Activated CD4-positive, alpha-beta T cell treated with anti-CD3 and anti-CD28 coated beads for 1 hour (primary cell): Measurements from ENCODE around the gene UTP11.

Experiments used
- DNase-seq: peaks from one replicate; pipeline ENCODE4 v3.0.0-alpha.2; 2020

UTP11 gene

DNA sequence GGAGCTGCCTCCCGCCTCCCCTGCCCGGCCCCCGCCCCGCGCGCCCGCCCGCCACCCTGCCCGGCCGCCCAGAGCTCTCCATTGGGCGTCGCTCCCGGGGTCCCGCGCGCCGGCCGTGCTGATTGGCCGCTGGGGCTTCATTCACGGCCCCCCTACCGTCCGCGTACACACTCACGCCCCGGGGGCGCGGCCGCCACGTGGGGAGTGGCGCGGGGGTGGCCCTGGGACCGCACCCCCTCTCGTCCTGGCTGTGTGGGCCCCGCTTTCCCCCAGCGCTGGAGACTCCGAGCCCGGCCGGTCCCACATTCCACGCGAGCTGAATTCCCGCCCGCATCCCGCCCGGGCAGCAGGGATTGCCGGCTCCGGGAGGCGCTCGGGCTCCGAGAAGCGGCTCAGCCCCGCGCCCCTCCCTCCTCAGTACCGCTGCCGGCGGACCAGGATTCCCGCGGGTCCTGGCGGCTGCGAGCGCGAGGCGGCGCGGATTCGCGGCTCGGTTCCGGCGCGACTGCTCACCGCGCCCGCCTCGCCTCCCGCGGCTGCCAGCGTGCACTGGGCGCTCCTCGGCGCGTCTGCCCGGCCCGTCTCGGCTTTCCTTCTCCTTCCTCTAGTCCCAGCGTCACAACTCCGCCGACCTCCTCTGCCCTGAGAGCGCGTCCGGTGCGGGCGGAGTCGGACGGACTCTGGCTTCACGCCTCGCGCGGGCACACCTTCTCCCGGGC is 34.5 kb downstream of the UTP11 start:
- DNase-seq: peak; percentile 57

DNA sequence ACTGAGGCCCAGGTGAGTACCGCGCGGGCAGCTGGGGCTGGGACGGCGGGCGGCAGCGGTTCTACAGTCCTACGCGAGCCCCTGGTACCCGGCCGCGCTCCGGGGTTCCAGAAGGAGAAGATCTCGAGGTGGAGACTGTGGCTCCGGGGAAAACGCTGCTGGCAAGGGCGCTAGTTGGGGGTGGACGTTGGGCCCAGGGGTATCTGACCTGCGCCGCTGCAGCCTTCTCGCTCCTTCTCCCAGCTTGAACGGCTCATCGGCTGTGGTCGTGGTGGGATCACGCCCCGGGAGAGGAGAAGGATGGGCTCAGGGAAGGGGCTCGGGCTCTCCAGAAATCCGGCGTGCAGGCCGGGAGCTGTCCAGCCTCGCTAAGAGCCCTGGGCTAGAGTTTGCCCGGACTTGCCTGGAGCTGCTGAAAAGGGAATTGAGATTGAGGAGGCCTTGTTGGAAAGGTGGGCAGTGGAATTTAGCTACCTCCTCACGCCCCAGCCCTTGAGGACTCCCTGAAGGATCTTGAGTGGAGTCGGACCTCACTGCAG is 35.1 kb downstream of the UTP11 start:
- DNase-seq: no peak

DNA sequence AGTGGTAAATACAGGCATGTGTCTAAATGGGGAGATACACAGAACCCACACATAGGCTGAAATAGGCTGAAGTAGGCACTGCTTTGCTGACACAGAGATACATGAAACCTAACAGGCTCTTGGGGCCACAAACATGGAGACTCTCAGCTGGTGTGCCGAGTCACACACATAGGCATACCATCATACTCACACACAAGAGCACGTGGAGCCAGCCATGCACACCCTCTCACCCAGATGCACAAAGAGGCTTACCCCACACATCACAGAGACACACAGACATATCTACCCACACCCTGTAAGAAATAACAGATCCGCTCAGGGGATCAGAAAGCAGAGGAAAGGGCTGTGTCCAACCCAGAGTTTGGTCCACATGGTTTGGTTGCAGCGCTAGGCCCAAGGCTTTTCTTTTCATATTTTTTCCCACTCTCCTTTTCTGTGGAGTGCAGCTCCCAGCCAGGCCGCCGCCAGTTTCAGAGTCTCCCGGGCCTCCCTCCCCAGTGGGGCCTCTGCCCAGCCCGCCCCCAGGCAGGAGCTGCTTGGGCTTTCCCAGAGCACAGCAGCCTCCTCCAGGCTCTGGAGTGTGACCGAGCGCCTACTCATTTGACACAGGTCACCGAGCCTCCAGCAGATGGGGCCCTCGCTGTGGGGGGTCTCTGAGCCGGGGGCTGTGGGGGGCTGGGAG is 38.0 kb downstream of the UTP11 start:
- DNase-seq: no peak

DNA sequence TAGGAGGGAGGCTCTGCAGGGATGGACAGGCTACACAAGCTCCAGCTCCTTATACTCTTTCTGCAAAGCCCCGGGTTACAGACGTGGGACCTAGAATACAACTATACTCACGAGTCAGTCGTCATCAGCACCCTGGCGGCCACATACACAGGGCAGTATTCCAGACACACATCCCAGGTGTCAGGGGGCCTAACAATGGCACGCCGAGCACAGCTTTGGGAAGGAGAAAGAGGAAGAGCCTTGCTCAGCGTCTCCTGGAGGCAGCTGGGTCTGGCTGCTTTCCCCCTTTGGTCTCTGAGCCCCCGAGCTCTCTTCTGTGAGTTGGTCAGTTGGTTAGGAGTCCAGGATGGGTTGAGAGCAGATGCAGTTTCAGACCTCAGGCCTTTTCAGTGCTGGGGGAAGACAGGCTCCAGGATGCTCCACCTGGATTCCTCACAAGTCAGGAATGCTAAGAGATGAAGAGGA is 38.6 kb downstream of the UTP11 start:
- DNase-seq: no peak

DNA sequence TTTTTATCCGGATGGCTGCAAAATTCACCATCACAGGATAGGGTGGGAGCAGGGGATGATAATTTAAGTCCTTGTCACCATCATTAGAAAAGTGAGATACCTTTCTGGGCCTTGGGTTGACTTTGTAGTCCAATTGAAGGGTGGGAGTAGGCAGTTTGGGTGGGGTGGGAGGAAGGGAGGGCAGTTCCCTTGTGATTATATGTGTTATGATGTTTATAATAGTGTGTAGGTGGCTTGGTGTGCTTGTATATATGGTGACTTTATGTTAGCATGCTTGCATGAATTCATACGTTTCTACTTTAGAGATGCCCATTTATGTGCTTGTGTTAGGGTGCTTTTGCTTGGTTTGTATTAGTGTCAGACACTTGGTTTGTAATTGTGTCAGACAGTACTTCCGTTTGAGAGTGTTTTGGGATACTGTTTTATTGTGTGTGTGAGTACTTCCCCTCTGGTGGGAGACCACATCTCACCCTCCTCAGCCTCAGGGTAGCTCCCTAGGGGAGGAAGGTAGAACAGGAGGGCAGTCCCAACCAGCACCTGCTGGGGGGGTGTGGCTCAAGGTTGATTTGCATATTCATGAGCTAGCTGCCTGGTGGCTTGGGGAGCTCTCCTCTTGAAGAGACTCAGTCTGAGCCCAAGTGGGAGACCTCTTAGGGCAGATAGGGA is 40.3 kb downstream of the UTP11 start:
- no peak for DNase-seq

DNA sequence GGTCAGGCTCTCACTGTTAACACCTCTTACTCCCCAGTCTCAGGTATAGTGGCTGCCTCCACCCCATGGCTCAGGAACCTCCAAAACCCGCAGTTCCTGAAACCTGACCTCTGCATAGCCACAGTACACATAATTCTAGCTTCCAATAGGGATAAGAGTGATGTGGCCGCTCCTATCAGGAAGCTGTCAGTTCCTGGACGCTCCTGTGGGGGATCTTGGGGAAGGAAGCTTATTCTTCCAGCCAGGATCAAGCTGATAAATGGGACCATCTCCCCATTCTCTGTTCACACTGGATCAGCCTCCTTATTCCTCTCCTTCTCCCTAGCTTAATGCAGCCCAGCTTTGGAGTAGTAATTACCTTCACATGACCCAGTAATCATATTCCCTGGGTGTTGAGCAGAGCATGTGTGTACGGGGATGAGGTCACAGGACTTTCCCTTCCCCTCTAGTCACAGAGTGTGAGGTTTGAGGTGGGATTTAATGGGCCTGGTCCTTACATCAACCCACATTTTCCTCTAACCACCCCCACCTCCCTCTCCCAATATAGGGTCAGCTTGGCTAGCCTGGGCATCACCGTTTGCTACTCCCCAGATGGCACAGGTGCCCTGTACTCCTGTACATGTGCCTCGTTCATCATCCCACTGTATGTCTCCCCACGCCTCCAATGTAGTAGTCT is 41.0 kb downstream of the UTP11 start:
- DNase-seq: no peak

DNA sequence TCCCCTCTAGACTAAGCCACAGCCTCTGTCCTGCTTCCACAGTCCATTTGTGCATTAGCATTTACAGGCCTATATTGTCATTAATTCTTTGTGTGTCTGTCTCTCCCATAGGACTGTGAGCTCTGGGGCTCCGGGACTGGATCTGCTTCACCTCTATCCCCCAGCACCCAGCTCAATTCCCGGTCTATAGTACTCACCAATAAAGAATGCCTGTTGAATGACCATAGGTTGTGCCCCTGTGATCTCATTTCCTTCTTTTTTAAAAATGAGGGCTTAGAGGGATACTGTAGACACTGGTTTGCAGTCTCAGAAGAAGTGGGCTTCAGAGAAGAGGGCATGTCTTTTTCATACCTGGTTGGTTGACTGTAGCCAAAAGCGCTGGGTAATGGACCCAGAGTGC is 42.9 kb downstream of the UTP11 start:
- no peak for DNase-seq

DNA sequence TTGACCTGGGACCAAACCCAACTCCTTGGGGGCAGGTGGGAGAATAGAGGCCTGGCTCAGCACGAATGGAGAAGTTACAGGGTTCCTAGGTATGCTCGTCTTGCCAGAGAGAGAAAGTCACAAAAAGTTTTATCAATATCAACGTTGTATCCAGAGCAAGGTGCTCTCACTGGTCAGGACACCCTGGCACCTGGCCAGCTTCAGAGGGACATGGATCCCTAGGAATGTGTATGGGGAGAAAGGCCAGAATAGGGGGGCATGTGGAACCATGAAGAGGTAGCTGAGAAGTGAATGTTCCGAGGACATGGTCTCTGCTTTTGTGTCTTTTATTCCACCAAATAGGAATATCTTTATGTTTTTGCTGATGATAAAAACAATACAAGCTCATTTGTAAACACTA is 43.4 kb downstream of the UTP11 start:
- DNase-seq: no peak

DNA sequence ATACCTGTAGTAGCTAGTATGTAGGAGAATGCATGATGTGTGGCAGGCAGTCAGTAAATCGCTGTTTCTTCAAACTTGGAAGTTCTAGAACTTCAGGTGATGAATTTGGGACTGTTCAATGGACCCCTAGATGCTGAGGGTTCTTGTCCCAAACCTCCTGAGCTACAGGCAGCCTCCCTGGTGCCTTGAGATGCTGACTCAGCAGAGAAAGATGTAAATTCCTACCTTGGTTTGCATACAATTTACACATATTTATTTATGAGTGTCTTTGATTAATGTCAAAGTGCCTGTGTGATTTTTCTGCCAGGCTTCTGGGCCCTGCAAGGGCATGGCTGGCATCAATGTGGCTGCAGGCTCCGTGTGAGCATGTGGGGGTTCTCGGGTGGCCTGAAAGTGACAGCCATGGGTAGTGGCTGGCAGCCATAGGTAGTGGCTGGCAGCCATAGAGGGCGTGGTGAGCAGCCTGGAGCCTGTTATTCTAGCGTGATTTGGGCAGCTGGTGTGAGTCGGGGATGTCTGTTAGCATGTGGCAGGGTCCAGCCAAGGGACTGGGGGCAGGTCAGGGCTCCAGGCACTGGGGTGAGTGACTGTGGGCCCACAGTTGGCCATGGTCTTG is 47.2 kb downstream of the UTP11 start:
- no peak for DNase-seq

DNA sequence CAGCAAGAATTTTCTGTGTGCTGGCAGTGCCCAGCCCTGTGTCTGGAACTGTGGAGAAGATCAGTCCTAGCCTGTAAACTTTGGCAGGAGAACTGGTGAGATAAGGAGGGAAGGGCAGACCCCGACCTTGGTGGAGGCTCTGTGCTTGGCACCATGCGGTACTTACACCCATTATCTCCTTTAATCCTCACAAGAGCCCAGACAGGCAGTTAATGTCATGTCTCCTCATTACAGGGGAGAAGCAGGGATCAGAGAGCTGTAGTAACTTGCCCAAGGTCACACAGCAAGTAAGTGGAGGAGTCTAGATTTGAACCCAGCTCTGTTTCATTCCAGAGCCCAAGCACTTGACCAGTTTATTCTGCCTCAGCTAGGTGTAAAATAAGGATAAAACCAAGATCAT is 48.0 kb downstream of the UTP11 start:
- DNase-seq: no peak

DNA sequence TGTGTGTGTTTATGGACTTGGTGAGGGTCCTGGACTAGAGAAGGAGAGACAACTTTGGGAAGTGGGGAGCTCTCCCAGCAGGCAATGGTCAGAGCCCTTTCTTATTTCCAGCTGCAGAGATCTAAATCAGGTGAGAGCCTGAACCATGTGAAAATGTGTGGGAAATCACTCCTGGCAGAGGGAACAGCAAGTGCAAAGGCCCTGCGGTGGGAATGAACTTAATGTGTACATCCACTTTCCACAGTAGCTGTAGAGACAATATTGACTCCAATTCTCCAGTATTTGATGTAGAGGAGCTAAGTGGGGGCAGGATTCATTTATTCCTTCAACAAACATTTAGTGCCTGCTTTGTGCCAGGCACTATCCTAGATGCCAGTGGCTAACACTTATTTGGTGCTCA is 48.8 kb downstream of the UTP11 start:
- DNase-seq: no peak

DNA sequence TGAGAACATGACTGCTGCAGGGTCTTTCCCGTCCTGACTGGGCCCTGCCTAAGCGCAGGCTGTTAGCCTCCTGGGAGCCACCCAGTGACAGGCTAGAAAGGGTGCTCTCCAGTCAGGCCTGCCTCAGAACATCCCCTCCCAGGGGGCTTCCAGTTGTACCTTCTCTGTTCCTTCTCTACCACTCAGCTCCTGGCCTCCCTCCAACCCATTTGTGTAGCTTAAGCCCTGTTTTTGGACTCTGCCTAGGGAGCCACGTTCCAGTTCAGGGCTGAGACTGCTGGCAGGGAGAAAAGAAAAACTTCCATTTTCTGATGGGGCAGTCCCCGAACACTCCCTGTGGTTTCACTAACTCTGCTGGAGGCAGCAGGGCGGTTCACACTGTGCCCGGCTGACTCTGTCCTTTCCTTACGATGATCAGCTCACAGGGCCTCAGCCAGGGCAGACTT is 49.4 kb downstream of the UTP11 start:
- no peak for DNase-seq

DNA sequence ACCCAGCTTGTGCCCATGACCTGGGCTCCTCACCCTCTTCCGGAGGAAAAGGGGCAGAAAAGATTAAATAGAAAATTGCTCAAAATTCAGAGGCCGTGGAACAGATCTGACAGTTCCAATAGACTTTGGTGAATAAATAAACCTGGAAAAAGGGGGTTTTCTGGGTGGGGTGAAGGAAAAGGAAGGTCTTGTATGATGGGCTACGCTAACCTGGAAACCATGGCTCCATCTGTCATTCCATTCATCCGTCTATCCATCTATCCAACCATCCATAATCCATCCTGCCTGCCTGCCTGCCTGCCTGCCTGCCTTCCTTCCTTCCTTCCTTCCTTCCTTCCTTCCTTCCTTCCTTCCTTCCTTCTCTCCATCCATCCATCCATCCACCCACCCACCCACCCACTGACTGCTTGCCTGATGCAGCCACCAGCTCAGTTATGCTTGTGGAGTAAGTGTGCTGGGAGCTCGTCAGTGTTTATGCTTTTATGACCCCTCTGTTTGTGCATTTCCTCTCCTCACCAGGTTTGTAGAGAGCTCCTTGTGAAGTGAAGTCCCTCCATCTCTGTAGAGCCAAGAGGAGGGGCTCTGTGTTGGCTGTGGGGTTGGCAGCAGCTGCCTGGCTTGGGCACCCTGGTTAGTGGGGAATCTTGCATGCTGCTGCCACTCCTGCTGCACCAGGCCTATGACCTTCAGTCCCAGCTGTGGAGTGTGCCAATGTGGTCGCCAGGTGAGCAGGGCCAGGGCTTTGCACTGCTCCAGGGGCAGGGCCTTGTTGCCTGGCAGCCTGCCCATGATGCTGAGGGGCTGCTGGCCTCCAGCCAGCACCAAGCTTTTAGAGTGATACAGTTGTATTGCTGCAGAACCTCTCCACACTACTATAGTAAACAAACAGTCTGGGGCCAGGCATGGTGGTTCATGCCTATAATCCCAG is 50.1 kb downstream of the UTP11 start:
- no peak for DNase-seq

DNA sequence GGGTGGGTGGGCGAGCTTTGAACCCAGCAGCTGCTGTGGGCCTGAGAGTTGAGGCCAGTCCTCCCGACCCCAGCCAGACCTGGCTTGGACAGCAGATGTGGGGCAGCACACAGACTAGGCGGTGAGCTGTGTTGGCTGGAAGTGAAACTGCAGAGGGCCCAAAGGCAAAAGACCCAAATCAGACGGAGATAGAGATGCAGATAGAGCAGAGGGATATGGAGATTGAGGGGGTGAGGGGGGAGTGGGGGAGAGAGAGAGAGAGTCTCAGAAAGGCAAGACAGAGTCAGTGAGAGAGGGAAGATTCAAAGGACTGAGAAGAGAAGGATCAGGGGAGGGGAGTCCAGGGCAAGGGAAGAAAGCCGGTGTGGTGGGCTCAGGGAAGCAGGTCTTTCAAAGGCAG is 51.1 kb downstream of the UTP11 start:
- no peak for DNase-seq

DNA sequence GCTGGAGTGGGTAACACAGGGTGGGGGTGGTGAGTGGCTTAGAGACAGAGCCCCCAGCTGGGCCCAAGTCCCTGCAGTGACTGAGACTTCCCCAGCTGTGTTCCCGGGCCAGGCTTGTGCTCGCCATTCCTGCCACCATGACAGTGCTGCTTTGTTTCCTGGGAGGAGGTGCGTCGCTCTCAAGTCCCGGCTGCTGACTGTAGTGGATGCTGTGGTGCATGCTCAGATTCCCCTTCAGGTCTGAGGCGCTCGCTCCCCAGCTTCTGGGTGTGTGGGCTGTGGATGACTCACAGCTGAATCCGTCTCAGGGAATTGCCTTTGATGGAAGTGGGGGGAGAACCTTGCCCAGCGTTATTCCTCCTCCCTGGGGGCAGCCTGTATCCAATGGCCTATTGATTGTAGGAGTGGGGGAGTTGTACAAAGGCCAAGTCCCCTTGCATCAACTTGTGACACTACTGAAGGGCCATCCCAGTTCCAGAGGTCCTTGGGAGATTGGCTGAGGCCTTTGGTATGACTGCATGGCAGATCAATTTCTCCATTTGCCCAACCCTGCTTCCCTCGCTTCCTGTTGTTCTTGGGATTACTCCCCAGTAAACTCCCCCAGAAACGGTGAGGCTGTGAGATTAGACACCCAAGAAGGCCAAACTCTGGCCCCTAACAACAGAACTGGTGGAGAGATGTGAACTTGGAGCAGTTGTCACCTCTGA is 51.8 kb downstream of the UTP11 start:
- no peak for DNase-seq

DNA sequence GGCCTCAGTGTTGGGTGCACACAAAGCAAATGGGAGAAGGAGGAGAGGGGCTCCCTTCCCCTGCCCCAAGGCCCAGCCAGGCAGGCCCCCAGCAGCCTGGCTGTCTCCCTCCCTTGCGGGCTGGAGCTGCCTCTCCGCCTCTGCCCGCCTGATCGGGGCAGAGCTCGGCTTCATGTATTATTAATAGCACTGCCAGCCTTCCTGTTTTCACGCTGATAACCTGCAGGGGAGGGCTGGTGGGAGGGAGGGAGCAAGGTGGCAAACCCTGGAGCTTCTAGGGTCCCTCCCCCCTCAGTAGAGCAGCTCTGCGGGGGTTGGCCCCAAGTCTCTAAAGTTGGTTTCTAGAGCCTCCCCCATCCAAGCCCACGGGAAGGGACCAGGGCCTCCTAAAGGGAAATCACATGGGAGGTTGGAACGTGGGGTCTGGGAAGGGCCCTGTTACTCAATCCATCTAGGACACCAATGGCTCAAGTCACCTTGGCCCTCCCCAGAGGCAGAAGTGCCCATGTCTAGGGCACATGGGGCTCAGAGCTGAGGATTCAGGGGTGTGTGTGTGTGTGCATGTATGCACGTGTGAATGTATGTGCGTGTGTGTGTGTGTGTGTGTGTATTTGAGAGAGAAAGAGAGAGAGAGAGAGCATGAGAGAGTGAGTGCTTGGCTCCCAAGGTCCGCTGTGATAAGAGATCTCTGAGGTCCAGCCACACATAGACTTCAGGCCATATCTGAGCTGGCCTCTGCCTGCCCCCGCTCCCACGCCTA is 55.9 kb downstream of the UTP11 start:
- no peak for DNase-seq

DNA sequence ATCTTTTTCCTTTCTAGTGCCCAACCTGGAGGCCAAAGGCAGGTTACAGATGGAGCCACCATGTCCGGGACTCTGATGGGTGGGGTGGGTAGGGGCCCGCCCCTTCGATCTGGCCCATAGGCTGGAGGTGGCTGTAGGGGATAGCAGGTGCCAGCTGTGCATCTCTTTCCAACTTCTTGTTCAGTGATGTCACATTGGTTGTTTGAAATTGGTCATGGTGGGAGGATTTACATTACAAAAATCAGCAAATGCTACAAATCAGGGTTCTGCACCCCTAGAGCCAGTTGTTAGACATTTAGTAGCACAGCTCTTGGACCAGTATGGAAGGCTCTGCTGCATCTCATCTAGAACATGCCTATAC is 56.4 kb downstream of the UTP11 start:
- no peak for DNase-seq

DNA sequence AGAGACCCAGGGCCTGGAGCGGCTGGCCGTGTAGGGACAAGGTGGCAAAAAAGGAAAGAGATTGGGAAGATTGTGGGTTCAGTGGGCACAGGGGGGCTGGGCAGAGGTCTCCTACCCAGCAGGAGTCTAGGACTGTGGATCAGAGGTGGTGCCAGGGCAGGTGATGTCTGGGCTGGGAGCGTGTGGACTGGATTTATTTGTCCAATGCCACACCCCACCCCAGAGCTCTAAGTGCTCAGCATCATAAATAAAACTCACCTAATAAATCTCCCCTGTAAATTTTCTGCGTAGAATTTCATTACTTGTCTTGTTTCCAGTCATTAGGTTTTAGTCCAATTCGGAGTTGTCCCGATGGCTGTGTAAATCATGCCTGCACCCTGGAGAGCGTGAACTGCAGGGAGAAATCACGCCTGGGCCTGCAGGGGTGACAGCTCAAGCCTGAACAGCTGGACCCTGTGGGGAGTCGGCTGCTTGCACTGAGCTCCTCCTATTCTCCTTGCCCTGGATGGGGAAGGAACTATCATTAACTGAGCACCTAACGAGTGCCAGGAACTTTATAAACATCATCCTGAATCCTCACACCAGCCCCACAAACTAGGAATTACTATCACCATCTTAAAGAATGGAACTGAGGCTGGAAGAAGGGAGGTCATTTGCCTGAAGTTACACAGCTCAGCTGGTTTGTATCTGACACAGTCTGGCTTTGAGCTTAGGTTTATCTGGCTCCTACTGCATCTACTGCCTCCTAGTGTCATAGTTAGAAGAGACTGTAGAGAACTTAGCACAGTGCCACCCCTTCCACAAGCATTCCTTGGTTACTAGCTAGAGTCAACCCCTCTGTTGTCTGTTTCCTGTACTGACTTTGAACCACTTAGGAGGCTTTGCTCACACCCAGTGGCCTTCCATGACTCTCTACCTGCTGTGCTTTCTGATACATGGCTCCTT is 59.0 kb downstream of the UTP11 start:
- DNase-seq: no peak

DNA sequence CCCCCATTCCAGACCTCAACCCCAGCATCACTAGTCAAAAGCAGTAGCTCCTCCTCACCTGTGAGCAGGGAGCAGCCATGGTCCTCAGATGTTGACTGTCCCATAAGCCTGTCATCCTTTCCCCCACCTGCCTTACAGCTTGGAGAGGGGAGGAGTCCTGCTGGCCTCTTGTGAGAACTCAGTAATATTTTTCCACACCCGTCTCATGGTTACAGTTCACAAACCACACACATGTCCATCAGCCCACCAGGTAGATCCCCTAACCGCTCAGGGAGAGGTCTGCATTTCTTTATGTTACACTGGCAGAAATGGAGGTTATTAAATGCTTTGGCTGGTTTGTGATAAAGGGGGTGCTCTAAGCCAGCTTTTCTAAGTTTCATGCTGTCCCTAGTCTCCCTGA is 60.3 kb downstream of the UTP11 start:
- DNase-seq: no peak
